LNCaP clone FGC (cell line): ENCODE measurements around the gene PITRM1.

Experiments
- DNase-seq: peaks from one replicate; pipeline ENCODE4 v3.0.0-alpha.2; 2011; ENCODE audit warnings: low read depth
- H3K4me3 ChIP-seq: 2 replicates; pipeline ENCODE4 v1.5.1; 2011; ENCODE audit warnings: mild to moderate bottlenecking, low read depth, low read length, control low read depth
- TF ChIP-seq, protein P1 (sequence below): IDR thresholded peaks from 2 replicates; pipeline ENCODE4 v1.5.1; 2012; ENCODE audit warnings: mild to moderate bottlenecking; ENCODE audit not compliant: control insufficient read depth, insufficient read depth; ENCODE audit errors: extremely low read depth

PITRM1 gene

DNA sequence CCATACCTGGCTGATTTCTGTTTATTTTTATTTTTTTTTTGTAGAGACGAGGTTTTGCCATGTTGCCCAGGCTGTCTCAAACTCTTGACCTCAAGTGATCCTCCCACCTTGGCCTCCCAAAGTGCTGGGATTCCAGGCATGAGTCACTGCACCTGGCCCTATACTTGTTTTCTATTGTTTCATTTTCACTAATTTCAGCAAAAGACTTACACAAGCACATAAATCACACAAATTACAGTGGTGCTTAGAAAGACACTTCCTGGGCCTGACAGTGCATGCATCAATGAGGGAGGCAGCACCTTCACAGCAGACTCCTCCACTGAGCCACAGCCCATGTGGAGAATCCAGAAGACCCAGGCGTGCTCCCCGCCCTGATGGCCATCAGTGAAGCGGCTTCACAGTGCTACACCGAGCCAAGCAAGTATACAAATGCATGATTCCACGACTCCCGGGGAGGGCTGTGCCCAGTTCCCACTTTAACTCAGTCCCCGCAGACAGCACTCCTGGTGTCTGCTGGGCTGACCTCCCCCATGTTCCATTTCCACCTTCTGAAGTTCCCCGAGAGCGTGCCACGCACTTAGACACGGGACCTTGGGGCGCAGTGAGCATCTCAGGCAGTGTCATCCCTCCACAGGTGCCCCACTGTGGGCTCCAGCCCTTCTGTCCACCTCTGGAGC is 20.6 kb downstream of the PITRM1 start:
- no peak overlapping the region for H3K4me3 ChIP-seq
- DNase-seq = no peak
- TF ChIP-seq, protein P1, sequence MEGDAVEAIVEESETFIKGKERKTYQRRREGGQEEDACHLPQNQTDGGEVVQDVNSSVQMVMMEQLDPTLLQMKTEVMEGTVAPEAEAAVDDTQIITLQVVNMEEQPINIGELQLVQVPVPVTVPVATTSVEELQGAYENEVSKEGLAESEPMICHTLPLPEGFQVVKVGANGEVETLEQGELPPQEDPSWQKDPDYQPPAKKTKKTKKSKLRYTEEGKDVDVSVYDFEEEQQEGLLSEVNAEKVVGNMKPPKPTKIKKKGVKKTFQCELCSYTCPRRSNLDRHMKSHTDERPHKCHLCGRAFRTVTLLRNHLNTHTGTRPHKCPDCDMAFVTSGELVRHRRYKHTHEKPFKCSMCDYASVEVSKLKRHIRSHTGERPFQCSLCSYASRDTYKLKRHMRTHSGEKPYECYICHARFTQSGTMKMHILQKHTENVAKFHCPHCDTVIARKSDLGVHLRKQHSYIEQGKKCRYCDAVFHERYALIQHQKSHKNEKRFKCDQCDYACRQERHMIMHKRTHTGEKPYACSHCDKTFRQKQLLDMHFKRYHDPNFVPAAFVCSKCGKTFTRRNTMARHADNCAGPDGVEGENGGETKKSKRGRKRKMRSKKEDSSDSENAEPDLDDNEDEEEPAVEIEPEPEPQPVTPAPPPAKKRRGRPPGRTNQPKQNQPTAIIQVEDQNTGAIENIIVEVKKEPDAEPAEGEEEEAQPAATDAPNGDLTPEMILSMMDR = no peak

DNA sequence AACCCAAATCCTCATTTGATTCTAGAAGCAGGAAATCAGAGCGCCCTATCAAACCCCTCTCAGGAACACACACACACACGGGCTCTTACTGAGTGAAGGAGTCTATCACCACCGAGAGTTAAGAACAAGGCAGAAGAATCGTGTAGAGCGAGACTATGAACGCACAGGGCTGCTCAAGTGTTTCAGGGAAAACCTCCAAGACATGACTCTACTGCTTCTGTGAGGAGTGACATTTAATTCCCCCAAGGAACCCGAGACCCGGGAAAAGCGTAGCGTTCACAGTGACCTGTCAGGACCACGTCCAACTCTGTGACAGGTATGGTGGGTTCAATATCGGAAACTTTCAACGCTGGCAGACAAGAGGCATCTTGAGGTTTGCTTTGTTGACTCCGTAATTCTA is 21.6 kb downstream of the PITRM1 start:
- no peak overlapping the region for H3K4me3 ChIP-seq
- TF ChIP-seq, protein P1 = no peak
- DNase-seq = no peak

DNA sequence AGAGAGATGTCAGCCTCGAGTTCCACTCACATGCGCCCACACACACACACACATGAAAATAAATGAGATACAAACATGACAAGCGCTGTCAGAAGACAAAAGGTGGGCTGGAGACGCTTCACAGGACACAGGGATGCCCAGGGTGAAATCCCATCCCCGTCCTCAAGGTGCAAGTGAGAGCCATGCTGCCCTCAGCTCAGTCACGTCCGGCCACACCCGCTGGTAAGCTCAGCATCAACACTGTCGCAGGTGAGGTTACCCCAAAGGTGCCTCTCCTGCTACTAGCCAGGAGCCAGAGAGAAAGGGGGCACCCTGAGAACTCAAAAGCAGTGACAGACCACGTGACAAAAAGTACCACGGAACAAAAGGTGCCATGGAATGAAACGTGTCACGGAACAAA is 22.2 kb downstream of the PITRM1 start:
- TF ChIP-seq, protein P1 = no peak
- H3K4me3 ChIP-seq = no peak overlapping the region
- DNase-seq = no peak

DNA sequence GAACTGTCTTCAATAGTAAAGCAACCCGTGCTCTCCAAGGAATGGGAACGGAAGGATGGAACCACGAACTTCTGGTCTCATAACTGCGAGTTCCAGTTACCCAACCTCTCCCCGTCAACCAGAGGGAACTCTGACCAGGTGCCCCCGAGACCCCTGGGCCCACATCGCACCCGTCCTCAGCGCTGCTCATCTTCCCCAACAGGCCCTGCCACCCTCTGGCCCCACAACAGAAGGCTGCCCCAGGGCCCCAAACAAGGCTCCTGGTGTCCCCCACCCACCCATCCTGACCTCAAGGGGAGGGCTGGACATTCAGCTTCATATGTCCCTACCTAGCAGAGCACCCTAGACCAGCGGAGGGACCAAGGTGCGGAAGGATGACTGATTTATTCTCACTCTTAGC is 22.7 kb downstream of the PITRM1 start:
- TF ChIP-seq, protein P1 = no peak
- no peak for DNase-seq
- H3K4me3 ChIP-seq = no peak overlapping the region

DNA sequence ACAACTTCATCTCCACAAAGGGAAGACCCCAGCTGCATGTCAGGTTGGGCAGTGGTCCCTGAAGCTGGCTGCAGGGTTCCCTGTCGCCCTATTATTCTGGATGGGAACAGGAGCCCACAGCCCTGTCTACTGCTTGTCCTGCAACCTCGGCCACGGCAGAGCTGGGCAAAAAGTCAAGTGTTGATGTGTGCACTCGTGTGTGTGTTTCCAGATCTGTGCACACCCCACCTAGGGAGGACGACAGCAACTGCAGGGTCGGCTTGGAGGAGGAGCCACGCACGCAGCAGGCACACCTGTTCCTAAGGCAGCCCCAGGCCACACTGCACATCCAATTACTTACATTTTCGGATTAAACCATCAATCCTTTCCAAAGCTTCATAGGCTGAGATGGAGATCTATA is 23.6 kb downstream of the PITRM1 start:
- H3K4me3 ChIP-seq = no peak overlapping the region
- no peak for DNase-seq
- TF ChIP-seq, protein P1 = no peak

DNA sequence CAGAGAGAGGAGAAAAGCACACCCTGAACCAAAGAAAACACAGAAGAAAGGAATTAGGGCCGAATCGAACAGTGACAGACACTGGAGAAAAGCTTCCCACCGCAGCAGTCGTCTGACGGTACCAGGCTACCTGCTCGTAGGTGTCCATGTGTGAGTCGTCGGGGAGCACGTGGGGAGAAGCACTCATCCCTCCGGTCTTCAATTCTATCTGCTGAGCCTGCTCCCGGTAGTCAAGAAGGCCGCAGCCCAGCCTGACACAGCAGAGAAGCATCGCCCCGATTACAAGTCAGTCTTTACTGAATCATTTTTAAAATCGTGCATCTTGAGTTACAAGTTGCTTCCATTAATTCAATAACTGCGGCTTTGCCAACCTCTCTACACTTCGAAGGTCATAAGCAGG is 24.5 kb downstream of the PITRM1 start:
- TF ChIP-seq, protein P1 = no peak
- no peak overlapping the region for H3K4me3 ChIP-seq
- no peak for DNase-seq

DNA sequence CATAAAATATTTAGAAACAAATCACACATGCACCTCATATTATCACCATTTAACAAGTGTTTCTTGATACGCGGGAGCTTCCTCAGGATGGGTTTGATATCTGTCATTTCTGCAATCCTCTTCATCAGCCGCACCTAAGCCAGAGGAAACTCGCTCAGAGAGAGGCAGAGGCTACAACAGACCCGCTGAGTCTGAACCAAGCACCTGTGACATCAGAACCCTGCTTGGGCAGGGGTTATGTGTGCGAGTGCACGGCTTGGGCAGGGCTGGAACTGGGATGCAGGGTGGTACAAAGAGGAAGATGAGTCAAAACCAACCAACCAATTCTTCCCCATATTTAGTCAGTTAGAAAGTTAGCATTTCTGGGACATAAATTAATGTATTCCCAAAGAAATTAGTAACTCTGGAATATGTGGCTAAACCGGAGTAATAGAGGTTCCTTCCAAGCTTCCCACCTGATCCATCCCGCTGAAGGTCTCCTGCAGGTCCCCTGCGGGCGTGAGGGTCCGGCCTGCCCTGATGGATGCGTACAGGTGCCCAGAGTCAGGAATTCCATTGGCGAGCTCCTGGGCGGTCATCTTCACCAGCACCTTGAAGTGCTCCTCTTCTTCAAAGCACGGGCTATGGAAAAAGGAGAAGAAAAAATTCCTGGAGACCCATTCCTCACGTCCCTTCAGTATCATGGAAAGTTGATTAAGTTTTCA is 25.3 kb downstream of the PITRM1 start:
- TF ChIP-seq, protein P1 = no peak
- DNase-seq = no peak
- no peak overlapping the region for H3K4me3 ChIP-seq
